ENCODE measurements around the gene MTUS2.

MTUS2 gene

GRCh38 chr13:29514720-29515310 is 694.7 kb downstream of the MTUS2 start:
- Histone ChIP-seq H3F3A (ENCODE audit: low read depth) (no peaks in the 10 kb centered on the region), H3K4me3 (ENCODE audit: low read length, poor library complexity, severe bottlenecking) (no peak overlapping the region), H3K9me2 (replicated peaks; ENCODE audit: low read depth, low read length) (no peaks in the 10 kb centered on the region), H2AFZ (ENCODE audit: low read length) (no peak overlapping the region), H3K9ac (ENCODE audit: low read depth, low read length, poor library complexity, severe bottlenecking) (no peak overlapping the region), H3K9me3 (ENCODE audit: insufficient read depth, low read depth, low read length) (no peaks in the 10 kb centered on the region), H3K27me3 (ENCODE audit: insufficient read depth, low read length, poor library complexity, severe bottlenecking) (no peaks in the 10 kb centered on the region), H4K20me1 (ENCODE audit: insufficient read depth, low read length, poor library complexity, severe bottlenecking) (no peaks in the 10 kb centered on the region), H3K4me1 (ENCODE audit: insufficient read depth, low read length, poor library complexity, severe bottlenecking) (no peaks in the 10 kb centered on the region), H3K79me2 (ENCODE audit: insufficient read depth, low read length) (no peaks in the 10 kb centered on the region), H3K36me3 (ENCODE audit: insufficient read depth, low read length) (peaks cover 90% of the 10 kb centered on the region; the same call in 1 of the 2 replicates), H3K4me2 (ENCODE audit: low read depth, low read length, poor library complexity, severe bottlenecking) (no peak overlapping the region)
- TF ChIP-seq CTCF (conservative IDR thresholded peaks at IDR 0.05; ENCODE audit: low read length) (no peak), EZH2phosphoT487 (IDR thresholded peaks at IDR 0.05; ENCODE audit: borderline replicate concordance) (no peak)

GRCh38 chr13:29515372-29515771 is 695.2 kb downstream of the MTUS2 start:
- Histone ChIP-seq H3K9ac (ENCODE audit: low read depth, low read length, poor library complexity, severe bottlenecking) (no peak overlapping the region), H3F3A (ENCODE audit: low read depth) (no peaks in the 10 kb centered on the region), H3K4me2 (ENCODE audit: low read depth, low read length, poor library complexity, severe bottlenecking) (no peak overlapping the region), H3K36me3 (ENCODE audit: insufficient read depth, low read length) (peaks cover 96% of the 10 kb centered on the region; the same call in 1 of the 2 replicates), H3K27me3 (ENCODE audit: insufficient read depth, low read length, poor library complexity, severe bottlenecking) (no peaks in the 10 kb centered on the region), H4K20me1 (ENCODE audit: insufficient read depth, low read length, poor library complexity, severe bottlenecking) (no peaks in the 10 kb centered on the region), H2AFZ (ENCODE audit: low read length) (no peak overlapping the region), H3K9me3 (ENCODE audit: insufficient read depth, low read depth, low read length) (no peaks in the 10 kb centered on the region), H3K4me1 (ENCODE audit: insufficient read depth, low read length, poor library complexity, severe bottlenecking) (no peaks in the 10 kb centered on the region), H3K4me3 (ENCODE audit: low read length, poor library complexity, severe bottlenecking) (no peak overlapping the region), H3K9me2 (replicated peaks; ENCODE audit: low read depth, low read length) (no peaks in the 10 kb centered on the region), H3K79me2 (ENCODE audit: insufficient read depth, low read length) (no peaks in the 10 kb centered on the region)
- TF ChIP-seq CTCF (conservative IDR thresholded peaks at IDR 0.05; ENCODE audit: low read length) (no peak), EZH2phosphoT487 (IDR thresholded peaks at IDR 0.05; ENCODE audit: borderline replicate concordance) (no peak)

GRCh38 chr13:29516012-29516411 is 695.9 kb downstream of the MTUS2 start:
- no peaks in the 10 kb centered on the region for H3K27me3 ChIP-seq (ENCODE audit: insufficient read depth, low read length, poor library complexity, severe bottlenecking)
- no peaks in the 10 kb centered on the region for H3K9me2 ChIP-seq (replicated peaks; ENCODE audit: low read depth, low read length)
- H3K4me1 ChIP-seq (ENCODE audit: insufficient read depth, low read length, poor library complexity, severe bottlenecking): no peaks in the 10 kb centered on the region
- H3K79me2 ChIP-seq (ENCODE audit: insufficient read depth, low read length): no peaks in the 10 kb centered on the region
- no peak overlapping the region for H3K4me3 ChIP-seq (ENCODE audit: low read length, poor library complexity, severe bottlenecking)
- no peaks in the 10 kb centered on the region for H3K9me3 ChIP-seq (ENCODE audit: insufficient read depth, low read depth, low read length)
- H4K20me1 ChIP-seq (ENCODE audit: insufficient read depth, low read length, poor library complexity, severe bottlenecking): no peaks in the 10 kb centered on the region
- no peaks in the 10 kb centered on the region for H3F3A ChIP-seq (ENCODE audit: low read depth)
- H3K4me2 ChIP-seq (ENCODE audit: low read depth, low read length, poor library complexity, severe bottlenecking): no peak overlapping the region
- H3K36me3 ChIP-seq (ENCODE audit: insufficient read depth, low read length): peaks cover 97% of the 10 kb centered on the region; the same call in 1 of the 2 replicates
- H2AFZ ChIP-seq (ENCODE audit: low read length): no peak overlapping the region
- no peak overlapping the region for H3K9ac ChIP-seq (ENCODE audit: low read depth, low read length, poor library complexity, severe bottlenecking)
- TF ChIP-seq EZH2phosphoT487 (IDR thresholded peaks at IDR 0.05; ENCODE audit: borderline replicate concordance): no peak
- TF ChIP-seq CTCF (conservative IDR thresholded peaks at IDR 0.05; ENCODE audit: low read length): no peak
